NCI-H524 treated with DMSO at 0.1 percent for 48 hours (cell line): ENCODE measurements around the gene CYBA.

Source experiments
- DNase-seq: peaks from one replicate; lab custom pipeline; 2025; lab: John Stamatoyannopoulos, UW

CYBA gene

DNA sequence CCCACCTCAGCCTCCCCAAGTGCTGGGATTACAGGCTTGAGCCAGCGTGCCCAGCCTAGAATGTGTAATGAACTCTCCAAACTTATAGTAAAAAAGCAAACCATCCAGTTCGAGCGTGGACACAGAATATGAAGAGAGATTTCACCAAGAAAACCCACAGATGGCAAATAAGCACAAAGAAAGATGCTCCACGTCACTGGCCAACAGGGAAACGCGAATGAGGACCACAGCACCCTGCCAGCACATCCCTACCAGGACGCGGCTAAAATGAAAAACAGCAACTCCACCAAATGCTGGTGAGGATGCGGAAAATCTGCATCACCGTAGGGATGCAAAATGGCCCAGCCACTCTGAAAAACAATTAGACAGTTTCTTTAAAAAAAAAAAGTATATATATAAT lies 10.6 kb upstream of the CYBA start:
- no peak for DNase-seq

- DNase-seq = no peak
These were observed 8.3 kb upstream of the CYBA start for GRCh38 chr16:88659160-88659559.

- DNase-seq = no peak
These were observed 7.9 kb upstream of the CYBA start for GRCh38 chr16:88658714-88659113.

DNA sequence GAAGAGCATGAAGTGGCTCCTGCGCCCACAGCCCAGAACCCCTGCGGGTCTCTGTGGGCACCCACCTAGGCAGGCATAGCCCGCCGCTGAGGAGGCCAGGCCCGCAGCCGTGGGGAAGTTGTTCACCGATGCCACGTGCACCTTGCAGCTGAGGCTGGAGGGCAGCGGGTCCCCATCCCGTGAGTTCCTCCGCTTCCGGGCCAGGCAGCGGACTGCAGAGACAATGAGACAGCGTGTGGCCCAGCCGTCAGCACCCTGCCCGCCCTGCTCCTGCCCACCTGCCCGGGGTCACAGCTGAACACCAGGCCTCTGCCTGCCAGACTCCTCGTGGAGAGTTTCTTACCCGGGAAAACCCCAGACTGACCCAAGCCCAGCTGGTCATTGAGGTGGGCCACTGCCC lies 6.5 kb upstream of the CYBA start:
- DNase-seq = no peak

DNA sequence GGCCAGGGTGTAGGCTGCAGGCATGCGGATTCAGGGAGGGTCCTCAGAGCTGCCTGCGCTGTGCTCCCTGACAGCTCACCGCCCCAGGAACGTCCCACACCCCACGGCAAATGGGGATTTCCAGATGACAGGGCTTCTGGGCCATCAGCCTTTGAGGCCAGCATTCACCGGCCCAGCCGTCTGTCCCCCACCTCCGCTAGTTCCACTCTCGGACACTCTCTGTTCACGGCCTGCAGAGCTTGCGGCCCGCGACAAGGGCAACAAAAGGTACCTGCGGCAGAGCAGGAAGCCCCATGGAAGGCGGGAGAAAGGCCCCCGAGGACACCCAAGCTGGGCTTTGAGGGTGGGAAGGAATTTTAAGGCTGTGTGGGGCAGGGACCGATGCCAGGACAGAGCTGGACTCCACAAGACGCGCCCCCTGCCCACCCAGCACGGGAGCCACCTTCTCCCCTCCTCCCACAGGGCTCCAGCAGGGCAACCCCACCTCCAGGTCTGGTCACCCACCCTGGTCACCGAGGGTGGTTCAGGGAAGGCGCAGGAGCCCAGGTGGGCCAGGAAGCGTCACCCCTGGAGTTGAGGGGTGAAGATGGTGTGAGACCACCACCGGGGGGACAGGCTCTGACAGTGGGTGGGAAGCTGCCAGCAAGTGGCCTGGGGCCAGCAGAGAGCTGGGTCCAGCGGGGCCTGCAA lies 5.6 kb upstream of the CYBA start:
- no peak for DNase-seq

GRCh38 chr16:88655733-88656281 lies 5.0 kb upstream of the CYBA start:
- no peak for DNase-seq

GRCh38 chr16:88655053-88655732 lies 4.3 kb upstream of the CYBA start:
- no peak for DNase-seq

DNA sequence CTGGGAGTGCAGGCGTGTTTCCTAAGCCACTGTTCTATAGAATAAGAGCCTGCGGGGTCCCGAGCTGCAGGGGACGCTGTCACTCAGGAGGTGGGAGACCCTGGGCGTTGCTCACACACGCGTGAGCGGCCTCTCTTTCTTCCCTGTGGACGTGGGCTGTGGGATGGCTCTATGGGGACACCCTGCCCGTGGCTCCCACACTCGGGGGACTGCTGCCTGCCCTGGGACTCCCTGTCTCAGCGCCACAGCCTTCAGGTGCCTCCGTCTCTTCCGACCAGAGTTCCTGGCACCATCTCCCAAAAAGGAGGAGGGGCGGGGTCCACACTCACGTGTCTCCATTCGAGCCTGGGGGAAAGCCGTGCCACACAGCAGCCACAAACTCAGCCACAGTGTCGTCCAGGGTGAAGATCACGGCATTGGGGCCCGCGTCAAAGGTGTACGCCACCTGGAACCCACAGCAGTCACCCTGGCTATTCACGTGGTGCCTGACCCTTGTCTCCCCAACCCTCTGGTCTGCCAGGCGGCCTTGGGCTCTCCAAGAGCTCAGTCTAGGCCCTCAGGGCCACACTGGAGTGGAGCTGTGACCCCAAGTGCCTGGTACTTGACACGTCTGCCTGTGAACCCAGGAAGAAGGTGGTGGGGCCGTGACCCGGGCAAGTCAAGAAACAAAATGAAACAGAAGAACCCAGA lies 3.7 kb upstream of the CYBA start:
- no peak for DNase-seq

DNA sequence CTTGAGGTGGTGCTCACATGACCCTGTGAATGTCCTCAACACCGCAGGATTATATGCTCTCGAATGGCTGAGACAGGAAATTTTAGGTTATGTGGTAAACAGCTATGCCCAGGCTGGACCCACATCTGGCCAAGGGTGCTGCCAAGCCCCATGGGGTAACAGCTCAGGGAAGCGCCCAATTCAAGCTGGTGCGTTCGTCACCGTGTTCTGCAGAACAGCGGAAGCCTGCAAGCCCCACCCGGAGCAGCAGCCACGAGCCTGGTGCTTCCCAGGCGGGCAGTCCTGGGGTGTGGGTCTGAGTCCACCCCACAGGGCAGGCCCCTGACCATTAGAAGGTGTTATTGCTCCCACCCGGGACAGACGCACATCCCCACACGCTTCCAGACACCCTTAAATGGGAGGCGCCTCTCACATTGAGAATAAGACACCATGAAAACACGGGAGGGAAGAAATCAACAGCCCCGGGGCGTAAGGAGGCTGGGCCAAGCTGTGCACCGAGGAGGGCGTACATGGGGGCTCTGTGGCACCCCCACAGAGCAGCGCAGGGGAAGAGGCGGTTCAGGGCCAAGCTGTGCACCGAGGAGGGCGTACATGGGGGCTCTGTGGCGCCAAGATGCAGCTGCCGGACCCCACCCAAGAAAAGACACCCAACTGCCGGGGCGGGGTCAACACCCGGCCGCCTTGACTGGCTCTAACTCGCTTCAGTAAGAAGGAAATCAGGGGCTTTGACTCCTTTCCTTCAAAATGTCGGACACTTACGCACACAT lies 2.9 kb upstream of the CYBA start:
- no peak for DNase-seq

GRCh38 chr16:88653101-88653500 lies 2.2 kb upstream of the CYBA start:
- DNase-seq = no peak

DNA sequence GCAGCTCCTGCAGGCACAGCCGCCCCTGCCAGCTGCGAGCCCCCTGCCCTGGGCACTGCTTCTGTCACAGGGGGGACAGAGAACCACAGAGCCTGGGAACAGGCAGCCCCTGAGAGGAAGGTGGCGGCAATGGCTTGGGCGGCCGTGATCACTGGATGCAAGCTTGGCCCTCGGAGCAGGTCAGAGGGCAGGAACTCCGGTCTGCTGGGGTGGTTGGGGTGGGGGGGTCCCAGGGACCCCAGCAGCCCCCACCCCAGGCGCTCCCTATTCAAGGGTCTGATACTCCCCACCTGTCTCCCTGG lies 1.9 kb upstream of the CYBA start:
- DNase-seq = no peak

DNA sequence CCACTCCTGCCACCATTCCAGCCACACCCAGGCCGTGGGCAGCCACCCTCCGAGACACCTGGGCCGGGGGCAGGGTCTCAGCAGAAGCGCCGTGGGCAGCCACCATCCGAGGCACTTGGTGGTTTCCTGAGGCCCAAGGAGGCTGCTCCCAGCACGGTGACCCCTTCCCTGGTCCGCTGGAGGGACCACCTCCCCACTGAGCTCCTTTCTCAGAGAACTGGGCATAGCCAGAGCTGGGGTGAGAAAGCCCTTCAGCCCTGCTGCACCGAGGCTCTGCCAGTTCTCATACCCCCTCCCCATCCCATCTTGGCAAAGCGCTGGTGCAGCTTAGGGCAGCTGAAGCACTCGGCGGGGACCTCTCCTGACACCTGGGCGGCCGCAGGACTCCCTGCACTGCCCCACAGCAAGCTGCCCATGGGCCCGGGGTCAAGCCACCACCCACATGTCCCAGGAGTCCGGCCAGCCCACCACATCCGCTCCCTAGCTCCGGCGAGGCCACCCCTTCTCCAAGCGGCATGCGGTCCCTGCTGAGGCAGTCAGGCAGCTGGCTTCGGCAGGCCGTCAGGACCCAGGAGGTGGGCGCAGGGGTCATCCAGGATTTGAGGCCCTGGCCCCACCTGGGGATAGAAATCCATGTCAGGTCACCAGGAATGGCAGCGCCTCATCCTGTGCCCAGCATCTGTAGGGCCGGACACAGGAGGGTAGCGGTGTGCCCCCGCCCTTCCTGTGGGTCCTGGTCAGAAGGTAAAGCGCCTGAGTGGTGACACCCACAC lies 1.3 kb upstream of the CYBA start:
- no peak for DNase-seq

GRCh38 chr16:88651276-88651988 lies 579 bp upstream of the CYBA start:
- DNase-seq = no peak

DNA sequence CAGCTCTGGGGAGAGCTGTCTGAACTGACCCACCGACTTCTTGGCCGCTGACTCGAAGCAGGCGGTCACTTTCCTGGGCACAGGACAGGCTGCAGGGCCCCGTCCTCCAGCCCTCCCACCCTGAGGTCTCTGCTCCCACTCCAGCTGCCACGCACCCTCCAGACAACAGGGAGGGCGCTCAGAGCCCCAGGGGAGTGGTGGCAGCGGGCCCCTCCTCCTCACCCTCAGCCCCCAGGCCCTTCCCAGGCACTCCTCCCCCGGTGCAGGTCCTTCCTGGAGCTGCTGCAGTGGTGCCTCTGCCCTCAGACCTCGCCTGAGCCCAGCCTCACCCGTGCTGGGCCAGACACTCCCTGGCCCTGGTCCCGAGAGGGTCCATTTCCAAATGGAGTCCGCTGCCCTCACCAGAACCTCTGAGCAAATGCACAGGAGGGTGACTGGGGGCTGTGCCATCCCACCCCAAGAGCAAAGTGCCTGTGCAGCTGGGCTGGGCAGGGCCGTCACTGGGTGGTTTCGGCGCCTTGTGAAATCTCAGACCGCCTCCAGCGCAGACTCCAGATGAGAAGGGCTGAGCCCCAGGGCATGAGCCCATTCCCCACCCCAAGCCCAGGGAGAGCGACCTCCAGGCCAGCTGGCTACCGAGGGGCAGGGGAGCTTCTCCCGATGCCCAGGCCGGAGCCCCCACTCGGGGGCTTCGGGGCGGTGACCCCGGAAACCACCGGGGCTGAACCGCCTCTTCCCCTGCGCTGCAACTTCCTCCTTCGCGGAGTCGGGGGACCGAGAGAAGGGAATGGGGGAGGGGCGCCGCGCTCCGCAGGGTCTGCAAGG lies 717 bp downstream of the CYBA start:
- DNase-seq = no peak

DNA sequence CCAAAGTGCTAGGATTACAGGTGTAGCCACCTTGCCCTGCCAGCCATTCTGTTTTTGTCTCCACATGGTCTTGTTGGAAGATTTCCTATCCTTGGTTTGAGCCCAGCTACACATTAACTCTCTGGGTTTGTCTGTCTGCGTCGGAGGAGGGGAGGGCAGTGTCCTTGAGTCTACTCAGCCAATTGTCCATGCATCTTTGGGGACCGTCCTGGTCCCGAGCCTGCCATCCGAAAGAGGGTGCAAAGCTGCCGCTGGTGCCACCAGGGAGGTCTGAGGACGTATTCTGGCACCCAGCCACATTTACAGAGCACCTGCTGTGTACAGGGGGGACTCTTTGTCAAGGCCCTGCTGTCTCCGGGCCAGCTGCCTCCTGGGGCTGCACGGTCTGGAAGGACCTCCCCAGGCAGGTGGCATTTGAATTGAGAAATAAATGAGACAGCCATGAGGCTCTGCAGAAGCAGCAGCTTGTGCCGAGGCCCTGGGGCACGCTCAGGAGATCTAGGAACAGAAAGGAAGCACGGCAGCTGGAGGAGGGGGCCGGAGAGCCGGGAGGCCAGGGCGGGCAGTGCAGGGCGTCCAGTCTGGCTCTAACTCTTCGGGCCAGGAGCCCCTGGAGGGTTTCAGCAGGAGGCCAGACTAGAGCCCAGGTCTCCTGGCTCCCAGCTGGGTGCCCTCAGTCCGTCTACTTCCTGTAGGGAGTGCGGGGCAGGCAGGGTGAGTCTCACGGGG lies 1.5 kb downstream of the CYBA start:
- peak; percentile 41 for DNase-seq

- DNase-seq = no peak
These were observed 3.4 kb downstream of the CYBA start for GRCh38 chr16:88647178-88648070.

GRCh38 chr16:88646345-88647034 lies 4.4 kb downstream of the CYBA start:
- no peak for DNase-seq

GRCh38 chr16:88645941-88646340 lies 4.9 kb downstream of the CYBA start:
- DNase-seq = no peak
